GM19099 (cell line): Measurements from ENCODE around the gene CHML.

Experiments
- POLR2A ChIP-seq: IDR thresholded peaks from 3 replicates; pipeline ENCODE4 v1.6.1; 2011; ENCODE audit warnings: low read depth; ENCODE audit not compliant: insufficient read length; ENCODE audit errors: extremely low read depth

Gene CHML

DNA sequence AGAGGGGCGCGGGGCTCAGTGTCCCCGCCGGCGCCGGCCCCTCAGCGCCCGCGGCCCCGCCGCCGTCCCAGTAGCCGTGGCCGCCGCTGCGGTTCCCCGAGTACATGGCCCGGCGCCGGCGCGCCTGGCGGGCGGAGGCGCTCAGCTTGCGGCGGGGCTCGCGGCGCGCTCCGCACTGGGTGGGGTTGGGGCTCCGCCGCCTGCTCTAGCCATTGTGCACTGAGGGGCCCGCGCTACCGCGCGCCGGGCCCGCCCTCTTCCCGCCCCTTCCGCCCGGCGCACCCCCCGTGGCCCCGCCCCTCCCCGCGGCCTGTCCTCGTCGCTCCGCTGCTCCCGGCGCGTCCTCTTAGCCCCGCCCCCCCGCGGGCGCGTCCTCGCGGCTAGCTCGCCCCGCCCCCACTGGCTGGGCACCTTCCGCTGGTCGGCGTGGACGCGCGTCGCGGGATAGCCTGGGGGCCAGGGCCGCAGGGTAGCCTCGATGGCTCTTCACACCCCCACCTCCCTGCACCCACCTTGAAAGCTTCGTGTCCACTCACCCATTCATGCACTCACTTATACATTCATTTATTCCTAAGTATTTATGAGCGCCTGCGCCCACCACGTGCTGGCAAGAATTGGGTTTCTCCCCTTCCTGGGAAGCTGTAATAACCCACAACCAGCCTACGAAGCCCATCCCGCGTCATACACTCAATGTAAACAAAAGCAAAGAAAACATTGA, at the start of gene CHML, which contains the start of gene OPN3:
Gene CHML (minus strand): TSS at position 221 of the 718 bp plus-strand sequence. CDS start 4,603 bp downstream, outside the sequence.
Gene OPN3 (minus strand): TSS at position 221 of the 718 bp plus-strand sequence. CDS start 115 bp downstream, at position 106.
- TF ChIP-seq POLR2A = peak; percentile 93

- no peak for TF ChIP-seq POLR2A
Measured at GRCh38 chr1:241688940-241689368, 48.8 kb upstream of the CHML start.

DNA sequence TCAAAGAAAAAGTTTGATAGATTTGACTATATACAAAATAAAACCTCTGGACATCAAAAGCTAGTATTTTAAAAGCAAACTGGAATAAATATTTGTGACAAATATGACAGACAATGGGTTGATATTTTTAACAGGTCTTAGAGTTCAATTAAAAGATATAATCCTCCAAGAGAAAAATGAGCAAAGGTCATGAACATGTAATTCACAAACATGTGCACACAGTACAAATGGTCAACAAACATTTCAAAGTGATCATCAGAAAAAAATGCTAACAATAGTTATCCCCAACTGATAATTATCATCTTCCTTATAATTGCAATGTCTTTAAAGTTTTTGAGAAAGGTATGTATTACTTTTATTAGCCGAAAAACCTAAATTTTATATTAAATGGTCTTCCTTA, 43.9 kb upstream of the CHML start:
- no peak for TF ChIP-seq POLR2A

- no peak for TF ChIP-seq POLR2A
Measured at GRCh38 chr1:241682921-241683320, 42.8 kb upstream of the CHML start.

- no peak for TF ChIP-seq POLR2A
Measured at GRCh38 chr1:241679961-241680360, 39.8 kb upstream of the CHML start.

GRCh38 chr1:241679404-241679803, 39.2 kb upstream of the CHML start:
- TF ChIP-seq POLR2A = no peak

DNA sequence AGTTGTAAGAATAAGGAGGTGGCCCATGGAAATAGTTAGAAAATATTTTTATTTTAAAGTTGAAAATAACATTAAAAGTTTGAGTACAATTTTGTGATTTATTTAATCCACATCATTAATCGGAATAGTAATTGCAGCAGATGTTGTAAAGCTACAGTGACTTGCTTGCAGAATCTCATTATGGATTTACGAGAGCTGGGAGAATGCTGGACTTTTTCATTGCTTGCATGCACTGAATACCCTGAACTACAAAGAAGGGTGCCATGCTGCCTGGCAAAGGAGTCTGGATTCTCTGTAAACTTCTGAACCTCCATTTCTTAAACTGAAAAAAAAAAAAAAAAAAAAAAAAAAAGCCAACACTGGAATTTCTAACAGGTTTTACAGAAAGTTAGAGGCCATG, 38.4 kb upstream of the CHML start:
- TF ChIP-seq POLR2A = no peak

DNA sequence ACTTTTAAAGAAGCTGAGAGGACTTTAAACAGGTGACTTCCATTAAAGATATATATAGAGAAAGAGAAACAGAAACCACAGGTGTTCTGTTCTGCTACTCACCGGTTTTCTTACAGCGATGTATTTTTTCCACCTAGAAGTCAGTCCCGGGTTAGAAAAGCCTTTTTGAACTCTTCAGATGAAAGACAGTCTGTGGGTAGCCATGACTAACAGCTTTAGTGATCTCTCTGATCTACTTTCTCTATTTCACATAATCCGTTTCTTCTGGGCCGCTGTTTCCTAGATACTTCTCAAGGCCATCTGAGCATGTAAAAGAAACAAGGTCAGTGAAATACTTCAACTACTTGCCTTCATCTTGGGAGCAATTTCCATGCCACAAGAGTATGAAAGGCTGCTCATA, 37.0 kb upstream of the CHML start:
- TF ChIP-seq POLR2A = no peak

- TF ChIP-seq POLR2A = no peak
Measured at GRCh38 chr1:241675983-241676382, 35.8 kb upstream of the CHML start.

DNA sequence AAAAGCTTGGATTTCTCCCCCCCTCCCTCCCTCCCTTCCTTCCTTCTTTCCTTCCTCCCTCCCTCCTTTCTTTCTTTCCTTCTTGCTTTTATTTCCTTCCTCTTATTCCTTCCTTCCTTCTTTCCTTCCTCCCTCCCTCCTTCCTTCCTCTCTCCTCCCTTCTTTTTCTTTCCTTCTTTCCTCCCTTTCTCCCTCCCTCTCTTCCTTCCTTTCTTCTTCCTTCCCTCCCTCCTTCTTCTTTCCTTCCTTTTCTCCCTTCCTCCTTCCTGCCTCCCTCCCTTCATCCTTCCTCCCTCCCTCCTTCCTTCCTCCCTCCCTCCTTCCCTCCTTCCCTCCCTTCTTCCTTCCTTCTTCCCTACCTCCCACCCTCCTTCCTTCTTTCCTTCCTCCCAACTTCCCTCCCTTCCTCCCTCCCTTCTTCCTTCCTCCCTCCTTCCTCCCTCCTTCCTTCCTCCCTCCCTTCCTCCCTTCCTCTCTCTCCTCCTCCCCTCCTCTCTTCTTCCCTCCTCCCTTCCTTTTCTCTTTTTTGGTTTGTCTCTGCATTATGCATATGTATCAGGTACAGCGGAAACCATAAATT, 34.7 kb upstream of the CHML start:
- no peak for TF ChIP-seq POLR2A

DNA sequence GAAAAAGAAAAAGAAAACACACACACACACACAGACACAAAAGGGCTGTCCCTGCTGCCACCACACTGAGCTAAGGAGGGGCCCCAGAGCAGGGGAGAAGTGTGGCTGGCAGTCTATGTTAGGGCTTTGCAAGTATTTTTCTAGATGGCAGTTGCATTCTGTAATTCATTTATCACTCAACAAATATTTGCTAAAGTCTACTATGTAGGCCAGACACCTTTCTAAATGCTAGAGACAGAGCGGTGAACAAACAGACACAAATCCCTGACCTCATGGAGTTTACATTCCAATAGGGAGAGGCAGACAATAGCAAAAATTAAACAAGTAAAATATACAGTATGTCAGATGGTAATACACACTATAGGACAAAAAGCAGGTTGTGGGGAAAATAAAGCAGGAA, 32.1 kb upstream of the CHML start:
- TF ChIP-seq POLR2A = no peak

DNA sequence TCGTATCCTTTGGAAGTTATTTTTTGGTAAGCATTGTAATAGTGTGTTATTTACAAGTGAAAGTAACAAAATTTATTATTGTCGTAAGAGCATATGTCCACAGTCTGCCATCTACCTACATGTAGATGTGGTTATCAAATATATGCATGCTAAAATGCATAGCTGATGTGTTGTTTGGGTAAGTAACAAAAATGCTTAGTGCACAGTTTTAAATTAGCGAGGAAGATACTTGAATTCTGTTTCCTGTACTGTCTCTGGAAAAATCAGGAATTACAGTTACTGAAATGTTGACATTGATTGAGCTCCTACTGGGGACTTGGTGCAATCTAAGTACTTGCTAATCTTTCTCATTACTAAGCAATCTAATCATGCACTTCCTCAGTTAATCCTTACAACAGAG, 26.2 kb upstream of the CHML start:
- TF ChIP-seq POLR2A = no peak

- no peak for TF ChIP-seq POLR2A
Measured at GRCh38 chr1:241660424-241660972, 20.3 kb upstream of the CHML start.

GRCh38 chr1:241658081-241658793, 18.1 kb upstream of the CHML start:
- TF ChIP-seq POLR2A = no peak

GRCh38 chr1:241654641-241655040, 14.5 kb upstream of the CHML start:
- TF ChIP-seq POLR2A = no peak
